NB4 (cell line): ENCODE data around the gene PGGHG.

Experiments used
- DNase-seq: peaks from one replicate; pipeline ENCODE4 v3.0.0; 2010; ENCODE audit warnings: low read depth
- H3K4me3 ChIP-seq: one replicate; pipeline ENCODE4 v1.5.1; 2011; ENCODE audit warnings: mild to moderate bottlenecking, low read depth, low read length, moderate library complexity
- MYC ChIP-seq: IDR thresholded peaks from 2 replicates; pipeline ENCODE4 v1.6.1; 2011; ENCODE audit warnings: low read depth, low read length
- POLR2A ChIP-seq: IDR thresholded peaks from 2 replicates; pipeline ENCODE4 v1.6.1; 2011; ENCODE audit warnings: mild to moderate bottlenecking; ENCODE audit not compliant: insufficient read length; ENCODE audit errors: extremely low read depth
- TF ChIP-seq, protein P1 (sequence below): IDR thresholded peaks from 2 replicates; pipeline ENCODE4 v1.6.1; 2011; ENCODE audit warnings: low read depth, low read length
- TF ChIP-seq, protein P2 (sequence below): IDR thresholded peaks from one replicate; pipeline ENCODE4 v1.5.1; 2012; ENCODE audit warnings: low read depth, low read length

PGGHG gene

DNA sequence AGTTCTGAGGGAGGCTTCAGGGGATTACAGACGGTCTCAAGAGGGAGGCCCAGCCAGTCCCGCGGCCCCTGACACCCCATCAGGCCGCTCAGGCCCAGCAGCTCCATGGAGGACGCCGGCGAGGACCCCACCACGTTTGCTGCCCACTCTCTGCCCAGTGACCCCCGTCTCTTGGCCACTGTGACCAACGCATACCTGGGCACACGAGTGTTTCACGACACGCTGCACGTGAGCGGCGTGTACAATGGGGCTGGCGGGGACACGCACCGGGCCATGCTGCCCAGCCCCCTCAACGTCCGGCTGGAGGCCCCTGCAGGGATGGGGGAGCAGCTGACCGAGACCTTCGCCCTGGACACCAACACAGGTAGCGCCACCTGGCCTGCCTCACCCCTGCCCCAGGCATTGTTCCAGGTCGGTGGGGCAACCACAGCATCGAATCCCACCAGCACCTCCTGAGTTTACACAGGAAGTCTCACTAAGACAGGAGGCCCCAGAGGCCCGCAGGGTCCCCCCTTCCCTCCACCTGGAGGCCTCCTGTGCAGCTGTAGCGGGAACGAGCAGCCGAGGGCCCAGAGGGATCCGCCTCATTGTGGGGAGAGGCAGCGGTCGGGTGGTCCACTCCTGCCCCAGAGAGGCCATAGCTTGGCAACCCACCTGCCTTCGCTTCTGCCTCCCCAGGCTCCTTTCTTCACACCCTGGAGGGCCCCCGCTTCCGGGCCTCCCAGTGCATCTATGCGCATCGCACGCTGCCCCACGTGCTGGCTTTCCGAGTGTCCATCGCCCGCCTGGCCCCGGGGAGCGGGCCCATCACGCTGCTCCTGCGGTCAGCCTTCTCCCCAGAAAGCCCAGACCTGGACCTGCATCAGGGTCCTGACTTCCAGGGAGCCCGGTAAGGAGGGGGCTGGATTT, 1.0 kb downstream of the PGGHG start:
- TF ChIP-seq, protein P1, sequence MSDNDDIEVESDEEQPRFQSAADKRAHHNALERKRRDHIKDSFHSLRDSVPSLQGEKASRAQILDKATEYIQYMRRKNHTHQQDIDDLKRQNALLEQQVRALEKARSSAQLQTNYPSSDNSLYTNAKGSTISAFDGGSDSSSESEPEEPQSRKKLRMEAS = no peak
- TF ChIP-seq, protein P2, sequence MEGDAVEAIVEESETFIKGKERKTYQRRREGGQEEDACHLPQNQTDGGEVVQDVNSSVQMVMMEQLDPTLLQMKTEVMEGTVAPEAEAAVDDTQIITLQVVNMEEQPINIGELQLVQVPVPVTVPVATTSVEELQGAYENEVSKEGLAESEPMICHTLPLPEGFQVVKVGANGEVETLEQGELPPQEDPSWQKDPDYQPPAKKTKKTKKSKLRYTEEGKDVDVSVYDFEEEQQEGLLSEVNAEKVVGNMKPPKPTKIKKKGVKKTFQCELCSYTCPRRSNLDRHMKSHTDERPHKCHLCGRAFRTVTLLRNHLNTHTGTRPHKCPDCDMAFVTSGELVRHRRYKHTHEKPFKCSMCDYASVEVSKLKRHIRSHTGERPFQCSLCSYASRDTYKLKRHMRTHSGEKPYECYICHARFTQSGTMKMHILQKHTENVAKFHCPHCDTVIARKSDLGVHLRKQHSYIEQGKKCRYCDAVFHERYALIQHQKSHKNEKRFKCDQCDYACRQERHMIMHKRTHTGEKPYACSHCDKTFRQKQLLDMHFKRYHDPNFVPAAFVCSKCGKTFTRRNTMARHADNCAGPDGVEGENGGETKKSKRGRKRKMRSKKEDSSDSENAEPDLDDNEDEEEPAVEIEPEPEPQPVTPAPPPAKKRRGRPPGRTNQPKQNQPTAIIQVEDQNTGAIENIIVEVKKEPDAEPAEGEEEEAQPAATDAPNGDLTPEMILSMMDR = no peak
- no peak for TF ChIP-seq POLR2A
- TF ChIP-seq MYC = no peak
- peak overlapping the region; percentile 34 for H3K4me3 ChIP-seq
- DNase-seq = no peak

DNA sequence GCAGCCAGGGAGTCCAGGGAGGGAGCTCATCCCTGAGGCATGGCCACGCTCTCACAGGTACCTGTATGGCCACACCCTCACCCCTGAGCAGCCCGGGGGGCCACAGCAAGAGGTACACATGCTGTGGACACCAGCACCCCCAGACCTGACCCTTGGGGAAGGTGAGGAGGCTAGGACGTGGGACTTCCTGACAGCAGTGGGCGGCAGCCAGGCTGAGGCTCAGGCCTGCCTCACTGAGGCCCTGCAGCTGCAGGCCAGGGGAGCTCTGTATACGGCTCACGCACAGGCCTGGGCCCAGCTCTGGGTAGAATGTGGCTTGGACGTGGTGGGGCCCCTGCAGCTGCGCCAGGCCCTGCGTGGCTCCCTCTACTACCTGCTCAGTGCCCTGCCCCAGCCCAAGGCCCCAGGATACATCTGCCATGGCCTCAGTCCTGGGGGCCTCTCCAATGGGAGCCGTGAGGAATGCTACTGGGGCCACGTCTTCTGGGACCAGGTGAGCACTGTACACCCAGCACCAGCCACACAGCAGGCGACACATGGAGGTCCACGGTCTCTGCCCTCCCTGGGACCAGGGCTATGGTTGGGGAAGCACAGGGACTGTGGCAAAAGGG, 1.8 kb downstream of the PGGHG start:
- TF ChIP-seq, protein P2 = no peak
- TF ChIP-seq POLR2A (no peak), MYC (no peak)
- TF ChIP-seq, protein P1 = no peak
- H3K4me3 ChIP-seq = no peak overlapping the region
- no peak for DNase-seq

DNA sequence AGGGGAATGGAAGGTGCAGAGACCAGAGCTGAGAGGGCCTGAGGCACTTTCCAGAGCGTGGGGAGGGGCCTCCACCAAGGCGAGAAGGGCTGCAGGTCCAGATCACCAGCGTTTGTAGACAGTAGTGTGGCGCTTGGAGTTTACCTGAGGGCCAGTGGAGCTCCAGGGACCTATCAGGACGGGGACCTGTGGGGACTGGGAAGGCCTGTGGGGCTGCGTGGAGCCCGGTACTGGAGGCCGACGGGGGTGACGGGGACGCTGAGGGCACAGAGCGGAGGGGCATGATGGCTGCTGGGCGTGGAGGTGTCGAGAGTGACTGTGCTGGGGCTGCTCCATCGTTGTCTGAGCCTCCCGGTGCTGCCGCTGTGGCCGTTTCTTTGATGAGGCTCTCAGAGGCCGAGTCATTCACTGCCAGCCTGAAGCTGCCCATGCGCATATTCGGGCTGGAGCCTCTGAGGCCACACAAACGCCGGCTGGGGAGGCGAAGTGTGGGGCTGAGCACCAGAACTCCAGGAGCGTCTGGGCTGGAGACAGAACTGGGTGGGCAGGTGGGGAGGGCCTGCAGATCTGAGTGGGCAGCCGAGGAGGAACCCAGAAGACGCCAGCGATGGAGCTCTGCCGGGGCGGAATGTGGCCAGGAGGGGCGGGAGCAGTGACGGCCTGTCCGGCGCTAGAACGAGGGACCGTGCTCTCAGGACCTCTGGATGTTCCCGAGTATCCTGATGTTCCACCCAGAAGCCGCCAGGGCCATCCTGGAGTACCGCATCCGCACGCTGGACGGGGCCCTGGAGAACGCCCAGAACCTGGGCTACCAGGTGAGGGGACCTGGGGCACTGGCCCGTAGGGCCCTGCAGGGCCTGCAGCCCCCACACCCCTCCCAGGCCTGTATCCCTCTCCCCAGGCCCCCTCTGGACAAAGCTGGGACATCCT, 2.6 kb downstream of the PGGHG start:
- TF ChIP-seq MYC (no peak), POLR2A (no peak)
- TF ChIP-seq, protein P2 = no peak
- TF ChIP-seq, protein P1 = no peak
- H3K4me3 ChIP-seq = no peak overlapping the region
- no peak for DNase-seq

DNA sequence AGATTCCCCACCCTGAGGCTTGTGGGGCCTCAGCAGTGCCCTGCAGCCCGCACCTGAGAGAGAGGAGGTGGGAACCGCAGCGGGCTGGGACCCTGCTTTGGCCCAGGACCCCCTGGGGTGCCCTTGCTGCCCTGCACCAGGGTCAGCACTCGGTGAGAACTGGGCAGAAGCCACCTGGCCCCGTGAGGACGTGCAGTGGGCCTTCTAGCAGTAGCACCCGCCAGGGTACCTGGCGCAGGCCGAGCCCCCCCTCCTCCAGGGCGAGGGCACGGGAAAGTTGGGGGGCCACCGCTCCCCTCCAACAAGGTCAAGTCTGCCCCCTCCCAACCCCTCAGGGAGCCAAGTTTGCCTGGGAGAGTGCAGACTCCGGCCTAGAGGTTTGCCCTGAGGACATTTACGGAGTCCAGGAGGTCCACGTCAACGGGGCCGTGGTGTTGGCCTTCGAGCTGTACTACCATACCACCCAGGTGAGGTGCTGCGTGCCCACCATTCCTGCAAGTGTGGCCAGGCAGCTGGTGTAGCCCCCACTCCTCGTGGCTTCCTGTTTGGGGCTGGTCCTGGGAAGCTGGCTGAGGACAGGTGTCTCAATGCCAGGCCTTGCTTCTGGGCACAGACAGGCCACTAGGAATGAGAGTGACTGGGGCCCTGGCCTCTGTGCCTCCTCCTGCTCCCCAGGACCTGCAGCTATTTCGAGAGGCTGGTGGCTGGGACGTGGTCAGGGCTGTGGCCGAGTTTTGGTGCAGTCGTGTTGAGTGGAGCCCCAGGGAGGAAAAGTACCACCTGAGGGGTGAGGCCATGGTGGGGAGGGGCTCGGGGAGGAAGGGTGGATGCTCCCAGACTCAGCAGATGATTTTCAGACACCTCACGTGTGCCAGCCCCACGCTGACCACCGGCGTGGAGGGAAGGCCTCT, 3.5 kb downstream of the PGGHG start:
- H3K4me3 ChIP-seq = no peak overlapping the region
- TF ChIP-seq, protein P2 = no peak
- TF ChIP-seq POLR2A (no peak), MYC (no peak)
- TF ChIP-seq, protein P1 = no peak
- DNase-seq = no peak
